Islet precursor cell (in vitro differentiated cells): Measurements from ENCODE around the gene ZNF280D.

Experiments
- DNase-seq: peaks from one replicate; pipeline ENCODE4 v3.0.0-alpha.2; 2018

ZNF280D gene

DNA sequence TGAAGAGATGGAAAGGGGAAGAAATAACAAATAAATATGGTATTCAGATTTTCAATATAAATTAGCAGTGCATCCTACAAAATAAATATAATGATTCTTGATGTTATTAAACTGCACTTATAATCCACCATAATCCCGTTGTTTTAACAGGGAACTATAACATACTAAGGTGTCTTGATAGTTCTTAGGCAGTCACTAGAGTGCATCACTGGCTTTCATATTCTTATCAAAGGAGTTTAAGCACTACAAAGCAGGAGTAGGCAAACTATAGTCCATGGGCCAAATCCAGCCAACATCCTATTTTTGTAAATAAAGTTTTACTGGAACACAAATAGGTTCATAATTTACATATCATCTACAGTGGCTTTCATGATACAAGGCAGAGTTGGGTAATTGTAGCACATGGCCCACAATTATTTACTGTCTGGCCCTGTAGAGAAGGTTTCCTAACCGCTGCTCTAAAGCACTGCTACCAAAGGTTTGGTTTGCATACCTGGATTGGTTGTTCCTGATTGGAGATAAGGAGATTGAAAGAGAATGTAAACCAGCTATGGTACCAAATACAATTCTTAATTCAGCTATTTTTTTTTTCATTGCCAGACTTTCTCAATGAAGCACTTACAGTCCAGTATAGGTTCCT, 104.3 kb downstream of the ZNF280D start:
- DNase-seq = no peak

DNA sequence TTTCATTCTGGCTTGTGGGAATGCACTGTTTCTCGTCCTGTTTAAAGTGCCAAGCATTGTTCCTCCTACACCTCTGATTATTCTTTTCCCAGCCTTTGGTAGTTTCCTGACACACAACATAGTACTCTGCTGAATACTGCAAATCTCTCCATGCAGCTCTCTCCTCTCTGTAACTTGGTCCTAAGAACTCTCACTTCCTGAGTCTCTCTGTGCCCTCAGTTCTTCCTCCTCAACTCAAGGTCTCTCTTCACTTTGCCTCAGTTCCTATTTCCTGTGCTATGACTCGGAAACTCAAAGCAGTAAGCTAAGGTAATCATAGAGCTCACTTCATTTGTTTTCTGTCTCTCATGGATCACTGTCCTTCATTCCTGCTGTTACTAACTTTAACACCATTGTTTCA, 113.4 kb downstream of the ZNF280D start:
- no peak for DNase-seq

DNA sequence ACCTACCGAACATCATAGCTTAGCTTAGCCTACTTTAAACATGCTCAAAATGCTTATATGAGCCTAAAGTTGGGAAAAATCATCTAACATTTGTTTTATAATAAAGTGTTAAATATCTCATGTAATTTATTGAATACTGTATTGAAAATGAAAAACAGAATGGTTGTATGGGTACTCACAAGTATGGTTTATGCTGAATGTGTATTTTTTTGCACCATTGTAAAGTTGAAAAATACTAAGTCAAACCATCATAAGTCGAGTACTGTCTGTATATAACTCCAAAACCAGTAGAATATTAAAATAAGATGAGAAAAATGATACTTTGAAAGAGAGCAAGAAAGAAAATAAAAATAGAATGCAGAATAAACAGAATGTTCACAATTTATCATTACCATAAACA, 115.7 kb downstream of the ZNF280D start:
- no peak for DNase-seq

DNA sequence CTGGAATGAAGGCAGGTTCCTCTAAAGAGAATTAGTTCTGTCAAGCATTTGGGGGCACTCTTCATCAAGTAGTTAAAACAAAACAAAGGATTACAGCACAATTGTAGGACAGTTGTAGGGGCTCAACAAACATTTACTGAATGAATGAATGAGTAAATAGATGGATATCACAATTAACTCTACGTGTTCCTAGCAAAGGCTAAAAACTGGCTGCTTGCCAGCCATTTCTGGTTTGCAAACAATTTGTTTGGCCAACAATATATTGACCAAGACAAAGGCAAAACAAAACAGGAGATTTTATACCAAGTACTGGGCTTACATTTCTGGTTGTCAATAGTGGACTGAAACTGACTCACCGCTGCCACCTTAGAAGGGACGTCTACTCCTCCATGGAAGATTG, 116.8 kb downstream of the ZNF280D start:
- no peak for DNase-seq

DNA sequence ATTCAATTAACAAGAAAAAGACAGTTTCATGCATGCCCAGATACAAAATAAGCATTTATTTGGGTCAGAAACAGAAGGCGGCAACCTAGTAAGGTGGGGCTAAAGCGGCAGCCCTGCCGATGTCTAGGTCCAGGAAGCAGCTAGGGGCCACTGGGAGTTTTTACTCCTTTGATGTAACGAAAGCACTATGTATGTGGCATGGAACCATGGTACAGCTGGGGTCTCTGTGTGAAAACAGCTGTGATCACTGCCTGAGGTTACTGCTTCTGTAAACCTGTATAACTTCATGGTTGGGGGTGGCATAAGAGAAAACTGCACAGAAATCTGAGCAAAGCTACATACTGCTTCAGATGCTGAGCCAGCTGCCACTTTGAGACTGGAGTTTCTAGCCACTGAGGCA, 119.5 kb downstream of the ZNF280D start:
- no peak for DNase-seq

DNA sequence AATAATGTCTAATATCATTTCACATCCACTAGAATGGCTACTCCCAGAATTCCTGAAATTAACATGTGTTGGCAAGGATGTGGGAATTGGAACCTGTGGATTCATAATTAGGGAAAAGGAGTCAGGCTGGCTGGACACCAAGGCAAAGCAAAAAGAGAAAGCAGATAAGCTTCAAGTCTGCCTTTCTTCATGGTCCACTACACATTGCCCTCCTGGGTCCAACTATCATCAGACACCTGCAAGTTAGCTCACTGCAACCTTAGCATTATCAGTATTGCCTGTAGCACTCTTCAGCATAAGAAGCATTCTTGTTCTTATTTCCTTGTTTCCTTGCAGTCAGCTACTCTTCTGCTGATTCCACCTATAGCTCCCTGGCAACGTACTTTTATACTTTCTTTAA, 124.3 kb downstream of the ZNF280D start:
- DNase-seq = no peak

DNA sequence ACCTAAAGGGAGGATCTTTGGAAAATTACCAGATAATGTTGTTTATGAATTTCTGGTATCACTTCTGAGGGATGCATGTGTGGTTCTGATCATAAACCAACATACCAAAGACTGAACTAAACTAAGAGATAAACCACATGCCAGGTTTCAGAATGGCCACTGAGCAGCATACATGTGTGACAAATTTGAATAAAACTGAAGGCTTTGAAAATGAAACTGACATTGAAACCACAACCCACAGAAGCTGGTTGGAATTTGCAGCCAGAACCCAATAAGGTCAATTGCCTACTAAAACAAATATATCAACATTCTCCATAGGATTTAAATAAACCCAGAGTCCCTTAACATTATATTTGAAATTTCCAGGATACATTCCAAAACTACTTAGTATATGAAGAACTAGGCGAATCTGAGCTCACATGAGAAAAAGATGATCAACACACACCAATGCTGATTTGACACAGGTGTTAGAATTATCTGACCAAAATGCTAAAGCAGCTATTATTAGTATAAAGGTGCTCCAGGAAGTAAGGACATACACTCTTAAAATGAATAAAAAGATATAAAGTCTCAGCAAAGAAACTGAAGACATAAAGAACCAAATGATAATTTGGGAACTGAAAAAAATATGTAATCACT, 125.0 kb downstream of the ZNF280D start:
- DNase-seq = no peak

DNA sequence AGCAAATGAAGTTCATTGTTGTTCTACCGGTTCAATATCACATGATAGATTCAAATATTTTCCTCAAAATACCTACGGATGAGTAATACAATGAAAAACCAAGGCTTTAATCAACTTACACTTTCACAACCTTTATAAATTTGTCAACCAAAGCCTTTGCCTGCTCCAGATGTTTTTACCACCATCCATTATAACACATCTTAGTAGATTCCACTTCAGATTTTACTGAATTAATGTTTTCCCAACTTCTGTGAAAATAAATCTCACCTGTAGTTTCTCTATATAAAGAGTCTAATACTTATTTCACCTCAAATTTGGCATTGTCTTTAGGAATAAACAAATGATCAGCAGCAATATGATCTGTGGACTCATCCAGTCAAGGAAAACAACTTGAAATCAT, 131.1 kb downstream of the ZNF280D start:
- no peak for DNase-seq

DNA sequence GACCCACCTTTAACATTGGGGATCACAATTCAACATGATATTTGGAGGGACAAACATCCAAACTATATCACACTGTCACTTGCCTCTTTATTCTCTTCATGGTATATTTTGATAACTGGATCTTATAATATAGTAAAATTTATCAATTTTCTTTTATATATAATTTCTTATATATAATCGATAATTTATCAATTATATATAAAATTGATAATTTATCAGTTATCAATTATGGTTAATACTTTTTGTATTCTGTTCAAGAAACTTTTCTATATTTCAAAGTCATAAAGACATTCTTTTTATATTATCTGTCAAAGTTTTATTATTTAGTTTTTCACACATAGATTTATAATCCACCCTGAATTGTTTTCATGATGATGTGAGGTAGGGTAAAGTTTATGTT, 132.9 kb downstream of the ZNF280D start:
- DNase-seq = no peak

DNA sequence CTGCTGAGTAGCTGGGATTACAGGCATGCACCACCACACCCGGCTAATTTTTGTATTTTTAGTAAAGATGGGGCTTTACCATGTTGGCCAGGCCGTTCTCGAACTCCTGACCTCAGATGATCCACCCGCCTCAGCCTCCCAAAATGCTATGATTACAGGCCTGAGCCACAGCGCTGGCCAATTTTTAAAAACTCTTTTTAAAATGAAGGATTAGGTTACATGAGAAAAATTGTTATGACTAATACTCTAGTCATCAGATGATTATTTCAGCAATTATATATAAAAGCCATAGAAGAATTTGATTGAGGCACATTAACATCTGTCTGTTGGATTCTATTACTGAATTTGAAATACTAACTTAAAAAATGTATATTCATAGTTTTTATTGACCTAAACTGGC, 134.3 kb downstream of the ZNF280D start:
- DNase-seq = no peak

DNA sequence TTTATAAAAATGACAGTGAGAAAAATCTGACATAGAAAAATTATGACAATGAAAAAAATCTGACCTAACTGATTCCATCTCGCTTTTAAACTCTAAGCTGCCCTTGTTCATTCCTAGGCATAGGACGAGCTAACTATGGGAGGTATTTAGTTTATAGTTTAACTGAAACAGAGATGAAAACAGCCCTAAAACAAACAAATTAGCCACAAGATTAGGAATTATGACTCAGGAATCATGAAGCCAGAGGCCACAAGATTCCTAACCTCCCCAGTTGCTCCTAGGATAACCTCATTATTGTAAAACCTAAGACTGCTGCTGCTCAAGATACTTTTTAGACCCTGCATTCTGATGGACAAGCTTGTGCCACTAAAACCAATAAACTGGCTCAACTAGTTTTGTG, 145.6 kb downstream of the ZNF280D start:
- DNase-seq = no peak

DNA sequence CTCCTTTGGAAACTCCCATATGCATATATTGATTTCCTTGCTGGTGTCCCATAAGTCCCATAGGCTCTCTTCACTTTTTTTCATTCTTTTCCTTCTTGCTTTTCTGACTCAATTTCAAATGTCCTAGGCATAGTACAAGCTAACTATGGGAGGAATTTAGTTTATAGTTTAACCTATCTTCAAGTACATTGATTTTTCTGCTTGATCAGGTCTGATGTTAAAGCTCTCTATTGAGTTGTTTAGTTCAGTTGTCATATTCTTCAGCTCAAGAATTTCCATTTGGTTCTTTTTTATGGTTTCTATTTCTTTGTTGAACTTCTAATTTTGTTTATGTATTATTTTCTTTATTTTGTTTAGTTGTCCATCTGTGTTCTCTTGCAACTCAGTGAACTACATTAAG, 147.1 kb downstream of the ZNF280D start:
- no peak for DNase-seq

DNA sequence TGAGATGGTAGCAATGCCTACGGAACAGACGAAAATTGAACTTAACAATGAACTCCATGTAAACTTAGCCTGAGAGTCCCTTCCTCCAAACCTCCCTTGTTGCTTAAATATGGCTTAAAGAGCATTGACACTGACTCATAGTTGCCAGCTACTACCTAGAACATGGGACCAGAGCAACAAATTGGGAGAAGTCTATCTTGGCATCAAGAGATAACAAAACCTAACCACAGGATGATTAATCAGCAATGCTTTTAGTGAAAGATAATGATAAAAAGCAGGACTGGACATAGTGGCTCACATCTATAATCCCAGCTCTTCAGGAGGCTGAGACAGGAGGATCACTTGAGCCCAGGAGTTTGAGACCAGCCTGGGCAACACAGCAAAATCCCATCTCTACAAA, 150.5 kb downstream of the ZNF280D start:
- DNase-seq = no peak
